Peyer's patch (tissue), 4 donors: Measurements from ENCODE around the gene IQSEC2. TPM values are rescaled to one million over a fixed set of nuclear protein-coding genes. Genes with fewer than 3 reads are reported as not detected.

Experiments
- DNase-seq, 3 donors: peaks; one replicate each; pipeline ENCODE4 v3.0.0-alpha.2; 2017 to 2019
- H3K27ac ChIP-seq, 4 donors: fragments of 200-600 bp; sonication (generic); one replicate each; pipeline ENCODE4 v1.5.1; 2016 to 2019
- H3K27me3 ChIP-seq, 2 donors: fragments of 200-600 bp; sonication (generic); one replicate each; pipeline ENCODE4 v1.5.1; 2019
- H3K36me3 ChIP-seq, 3 donors: fragments of 200-600 bp; sonication (generic); one replicate each; pipeline ENCODE4 v1.5.1; 2016 to 2019
- H3K4me1 ChIP-seq, 4 donors: fragments of 200-600 bp; sonication (generic); one replicate each; pipeline ENCODE4 v1.5.1; 2016 to 2019
- H3K4me3 ChIP-seq, 4 donors: fragments of 200-600 bp; sonication (generic); 1 replicate in 3 of 4; 2 replicates in 1 of 4; pipeline ENCODE4 v1.5.1; 2016 to 2019; ENCODE audit warnings: mild to moderate bottlenecking in 1 of 4
- H3K9me3 ChIP-seq, 4 donors: fragments of 200-600 bp; sonication (generic); one replicate each; pipeline ENCODE4 v1.5.1; 2016 to 2019; ENCODE audit warnings: mild to moderate bottlenecking in 1 of 4
- POLR2A ChIP-seq, 2 donors: fragments of 450-650 bp; IDR thresholded peaks; one replicate each; pipeline ENCODE4 v1.5.1; 2017; ENCODE audit warnings: antibody characterized with exemption in 2 of 2, mild to moderate bottlenecking in 2 of 2, moderate library complexity in 2 of 2
- total RNA-seq, 4 donors: library from RNA; depleted of rRNA; stranded (reverse); fragments of >200 nt; gene quantifications; one replicate each; pipeline ENCODE4 v1.1.0, GENCODE V29; 2016
- TF ChIP-seq, protein P1 (sequence below), 6 experiments: fragments of 450-650 bp in 4 of 6; fragments of 200-600 bp in 2 of 6; sonication (generic) in 1 of 6; IDR thresholded peaks; one replicate each; pipeline ENCODE4 v1.5.1; 2017 to 2019; ENCODE audit warnings: antibody characterized with exemption in 6 of 6, mild to moderate bottlenecking in 3 of 6, moderate library complexity in 1 of 6

IQSEC2 gene
- total RNA-seq, 4 donors from 2014 or later, result 20.6 to 77.9 (median 48.3) TPM

DNA sequence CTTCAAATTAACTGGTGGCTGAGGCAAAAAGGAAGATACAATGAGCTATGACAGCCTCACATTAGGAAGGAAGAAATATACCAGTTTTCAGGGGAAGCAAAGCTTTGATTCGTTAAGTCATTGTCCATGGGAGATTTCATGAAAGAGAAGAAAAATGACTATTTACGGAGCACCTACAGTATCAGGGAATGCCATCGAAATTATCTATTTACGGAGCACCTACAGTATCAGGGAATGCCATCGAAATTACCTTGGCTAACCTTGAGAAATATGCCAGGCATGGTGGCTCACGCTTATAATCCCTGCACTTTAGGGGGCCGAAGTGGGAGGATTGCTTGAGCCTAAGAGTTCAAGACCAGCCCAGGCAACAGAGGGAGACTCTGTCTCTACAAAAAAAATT lies 28.5 kb upstream of the IQSEC2 start:
- H3K4me3 ChIP-seq, result no peak overlapping the region
- H3K27ac ChIP-seq, result no peak overlapping the region
- H3K9me3 ChIP-seq, result no peaks in the 10 kb centered on the region
- no peaks in the 10 kb centered on the region for H3K36me3 ChIP-seq
- no peak for TF ChIP-seq POLR2A (IDR thresholded peaks at IDR 0.05)
- TF ChIP-seq, protein P1, sequence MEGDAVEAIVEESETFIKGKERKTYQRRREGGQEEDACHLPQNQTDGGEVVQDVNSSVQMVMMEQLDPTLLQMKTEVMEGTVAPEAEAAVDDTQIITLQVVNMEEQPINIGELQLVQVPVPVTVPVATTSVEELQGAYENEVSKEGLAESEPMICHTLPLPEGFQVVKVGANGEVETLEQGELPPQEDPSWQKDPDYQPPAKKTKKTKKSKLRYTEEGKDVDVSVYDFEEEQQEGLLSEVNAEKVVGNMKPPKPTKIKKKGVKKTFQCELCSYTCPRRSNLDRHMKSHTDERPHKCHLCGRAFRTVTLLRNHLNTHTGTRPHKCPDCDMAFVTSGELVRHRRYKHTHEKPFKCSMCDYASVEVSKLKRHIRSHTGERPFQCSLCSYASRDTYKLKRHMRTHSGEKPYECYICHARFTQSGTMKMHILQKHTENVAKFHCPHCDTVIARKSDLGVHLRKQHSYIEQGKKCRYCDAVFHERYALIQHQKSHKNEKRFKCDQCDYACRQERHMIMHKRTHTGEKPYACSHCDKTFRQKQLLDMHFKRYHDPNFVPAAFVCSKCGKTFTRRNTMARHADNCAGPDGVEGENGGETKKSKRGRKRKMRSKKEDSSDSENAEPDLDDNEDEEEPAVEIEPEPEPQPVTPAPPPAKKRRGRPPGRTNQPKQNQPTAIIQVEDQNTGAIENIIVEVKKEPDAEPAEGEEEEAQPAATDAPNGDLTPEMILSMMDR (IDR thresholded peaks at IDR 0.05), result no peak
- H3K4me1 ChIP-seq, result no peaks in the 10 kb centered on the region
- H3K27me3 ChIP-seq, result no peaks in the 10 kb centered on the region
- DNase-seq, result no peak

DNA sequence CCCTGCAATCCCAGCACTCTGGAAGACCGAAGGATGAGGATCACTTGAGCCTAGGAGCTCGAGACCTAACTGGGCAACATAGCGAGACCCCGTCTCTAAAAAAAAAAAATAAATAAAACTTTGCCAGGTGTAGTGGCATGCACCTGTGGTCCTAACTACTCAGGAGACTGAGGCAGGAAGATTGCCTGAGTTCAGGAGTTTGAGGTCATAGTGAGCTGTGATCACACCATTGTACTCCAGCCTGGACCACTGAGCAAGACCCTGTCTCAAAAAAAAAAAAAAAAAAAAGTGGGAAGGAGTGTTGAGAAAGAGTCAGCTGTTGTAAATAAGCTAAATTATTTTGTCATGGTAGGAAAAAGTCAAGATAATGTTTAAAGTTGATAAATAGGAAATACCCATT lies 27.5 kb upstream of the IQSEC2 start:
- DNase-seq, result no peak
- H3K4me1 ChIP-seq, result no peaks in the 10 kb centered on the region
- no peaks in the 10 kb centered on the region for H3K9me3 ChIP-seq
- no peak for TF ChIP-seq POLR2A (IDR thresholded peaks at IDR 0.05)
- TF ChIP-seq, protein P1 (IDR thresholded peaks at IDR 0.05), result no peak
- H3K36me3 ChIP-seq, result no peaks in the 10 kb centered on the region
- no peaks in the 10 kb centered on the region for H3K27me3 ChIP-seq
- H3K4me3 ChIP-seq, result no peak overlapping the region
- H3K27ac ChIP-seq, result no peak overlapping the region

DNA sequence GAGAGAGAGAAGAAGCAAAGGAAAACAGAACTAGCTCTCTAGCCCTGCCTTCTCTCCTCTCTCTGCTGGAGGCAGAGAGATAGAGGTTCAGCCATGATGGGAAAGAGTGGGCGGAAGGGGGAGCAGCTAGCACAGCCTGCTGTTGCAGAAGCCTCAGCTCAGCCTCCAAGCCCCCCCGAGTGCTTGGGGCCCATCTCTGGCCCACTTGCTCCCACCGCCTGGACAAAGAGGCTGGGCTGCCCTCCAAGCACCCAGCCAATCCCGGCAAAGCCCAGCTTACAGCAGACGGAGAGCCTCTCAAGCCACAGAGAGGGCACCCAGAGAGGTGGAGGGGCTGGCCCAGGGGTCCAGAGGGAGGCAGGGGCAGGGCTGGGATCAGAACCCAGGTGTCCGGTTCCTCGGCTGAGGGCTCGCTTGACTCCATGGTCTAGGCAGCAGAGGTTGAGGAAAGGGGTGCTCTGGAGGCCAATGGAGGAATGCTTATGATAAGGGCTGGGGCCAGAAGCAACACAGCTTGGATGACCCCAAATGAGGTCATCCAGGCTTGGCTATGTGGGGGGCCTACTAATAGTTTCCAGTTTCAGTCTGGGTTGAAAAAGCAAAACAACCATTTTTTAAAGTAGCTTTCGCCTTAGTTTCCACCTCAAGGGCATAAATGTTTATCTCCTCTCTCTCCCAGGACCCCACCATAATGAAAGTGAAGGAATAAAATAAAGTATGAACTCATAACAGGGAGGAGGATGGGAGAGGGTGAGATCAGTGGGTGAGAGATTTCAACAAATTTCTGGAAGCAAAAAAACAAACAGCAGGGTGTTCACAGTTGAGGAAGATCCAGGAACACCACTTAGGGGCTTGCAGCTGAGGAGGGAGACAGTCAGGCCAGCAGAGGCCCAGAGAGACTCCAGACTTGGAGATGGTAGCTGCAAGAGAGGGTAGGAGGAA lies 24.9 kb upstream of the IQSEC2 start:
- DNase-seq, result no peak
- no peak overlapping the region for H3K27ac ChIP-seq
- no peaks in the 10 kb centered on the region for H3K36me3 ChIP-seq
- no peaks in the 10 kb centered on the region for H3K4me1 ChIP-seq
- no peak for TF ChIP-seq POLR2A (IDR thresholded peaks at IDR 0.05)
- TF ChIP-seq, protein P1 (IDR thresholded peaks at IDR 0.05), result no peak
- no peaks in the 10 kb centered on the region for H3K9me3 ChIP-seq
- H3K27me3 ChIP-seq, result no peaks in the 10 kb centered on the region
- no peak overlapping the region for H3K4me3 ChIP-seq

DNA sequence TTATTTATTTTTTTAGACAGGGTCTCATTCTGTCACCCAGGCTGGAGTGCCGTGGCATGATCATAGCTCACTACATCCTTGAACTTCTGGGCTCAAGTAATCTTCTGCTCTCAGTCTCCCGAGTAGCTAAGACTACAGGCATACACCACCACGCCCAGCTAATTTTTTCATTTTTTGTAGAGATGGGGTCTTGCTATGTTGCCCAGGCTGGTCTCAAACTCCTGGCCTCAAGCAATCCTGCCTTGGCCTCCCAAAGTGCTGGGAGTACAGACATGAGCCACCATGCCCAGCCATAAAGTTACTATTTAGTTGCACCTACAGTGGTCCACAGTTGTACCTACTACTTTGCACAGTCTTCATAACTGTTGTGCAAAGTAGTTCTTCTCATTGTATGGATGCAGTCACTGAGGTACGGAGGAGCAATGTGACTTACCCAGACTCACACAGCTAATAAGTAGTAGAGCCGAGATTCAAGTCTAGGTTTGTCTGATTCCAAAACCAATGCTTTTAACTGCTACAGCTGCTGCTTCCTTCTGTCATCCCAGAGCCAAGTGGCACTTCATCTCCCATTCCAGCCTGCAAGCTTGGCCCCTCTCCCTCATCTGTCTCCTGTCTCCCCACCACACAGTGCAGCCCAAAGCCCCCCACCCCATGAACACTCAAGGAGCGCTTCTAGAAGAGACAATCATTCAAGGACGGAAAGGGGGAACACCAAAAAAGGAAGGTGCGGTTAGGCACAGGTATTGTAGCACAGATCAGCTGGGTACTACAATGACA lies 24.0 kb upstream of the IQSEC2 start:
- H3K27ac ChIP-seq, result no peak overlapping the region
- H3K36me3 ChIP-seq, result no peaks in the 10 kb centered on the region
- no peaks in the 10 kb centered on the region for H3K9me3 ChIP-seq
- H3K4me3 ChIP-seq, result no peak overlapping the region
- no peaks in the 10 kb centered on the region for H3K4me1 ChIP-seq
- H3K27me3 ChIP-seq, result no peaks in the 10 kb centered on the region
- DNase-seq, result no peak
- TF ChIP-seq, protein P1 (IDR thresholded peaks at IDR 0.05), result no peak
- no peak for TF ChIP-seq POLR2A (IDR thresholded peaks at IDR 0.05)

DNA sequence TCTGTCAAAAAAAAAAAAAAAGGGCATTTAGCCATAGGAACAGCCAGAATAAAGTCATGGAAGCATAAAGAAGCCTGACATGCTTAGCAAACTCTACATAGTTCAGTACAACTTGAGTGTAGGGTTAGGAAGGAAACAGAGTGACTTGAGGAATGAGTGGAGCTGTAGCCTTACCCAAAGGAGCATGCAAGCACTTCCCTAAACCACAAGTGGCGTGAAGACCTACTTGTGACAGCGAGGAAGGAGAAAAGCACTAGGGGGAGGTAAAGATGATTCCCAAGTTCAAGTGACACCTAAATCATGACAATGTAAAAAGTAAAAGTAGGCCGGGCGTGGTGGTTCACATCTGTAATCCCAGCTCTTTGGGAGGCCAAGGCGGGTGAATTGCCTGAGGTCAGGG lies 21.8 kb upstream of the IQSEC2 start:
- Histone ChIP-seq H3K9me3 (no peaks in the 10 kb centered on the region), H3K36me3 (no peaks in the 10 kb centered on the region), H3K27ac (no peak overlapping the region), H3K4me3 (no peak overlapping the region), H3K4me1 (no peaks in the 10 kb centered on the region), H3K27me3 (no peaks in the 10 kb centered on the region)
- TF ChIP-seq, protein P1 (IDR thresholded peaks at IDR 0.05), result no peak
- TF ChIP-seq POLR2A (IDR thresholded peaks at IDR 0.05), result no peak
- DNase-seq, result no peak
